Mucosa of descending colon (tissue), 3 donors: ENCODE results near the gene GALNT18. TPM values are rescaled to one million over a fixed set of nuclear protein-coding genes. Genes with fewer than 3 reads are reported as not detected.

Experiments used
- ATAC-seq: fragments of 200-7000 bp; cut with Tn5 transposase; one replicate; pipeline ENCODE4 v1.9.1; 2020; ENCODE audit warnings: mild to moderate bottlenecking, moderate library complexity
- DNase-seq, 3 donors: peaks; one replicate each; pipeline ENCODE4 v3.0.0-alpha.2; 2020
- H3K36me3 ChIP-seq: fragments of 200-600 bp; one replicate; pipeline ENCODE4 v1.8.0; 2021; ENCODE audit warnings: low read depth, mild to moderate bottlenecking
- H3K4me1 ChIP-seq: fragments of 200-600 bp; one replicate; pipeline ENCODE4 v1.8.0; 2021; ENCODE audit warnings: low read depth, mild to moderate bottlenecking
- H3K4me3 ChIP-seq: fragments of 200-600 bp; one replicate; pipeline ENCODE4 v1.8.0; 2021; ENCODE audit warnings: mild to moderate bottlenecking
- H3K9me3 ChIP-seq: fragments of 200-600 bp; one replicate; pipeline ENCODE4 v1.8.0; 2021; ENCODE audit warnings: mild to moderate bottlenecking
- intact Hi-C, 2 donors: fragments of 100-400 bp; cut with DNase I in 1 of 2; cut with micrococcal nuclease in 1 of 2; formaldehyde crosslinking; loops; one replicate each; pipeline versions ENCODE4 v1.11.0 to v1.11.1; 2022; cut with DNase I, micrococcal nuclease
- total RNA-seq, 3 donors: library from RNA; stranded (reverse); fragmentation: NEBNext Ultra II Directional in 2 of 3; extraction: Animal tissue kit (Norgen Biotek cat#: 25700) in 2 of 3; gene quantifications; one replicate each; pipeline versions ENCODE4 v1.2.1 to v1.2.4, GENCODE V29; 2021 to 2023
- TF ChIP-seq, protein P1 (sequence below): fragments of 200-600 bp; IDR thresholded peaks from one replicate; pipeline ENCODE4 v1.8.0; 2022; ENCODE audit warnings: antibody characterized with exemption, mild to moderate bottlenecking
- donor health status: DM: no; HTN: no; CAD: no; lungs with moderate emphysema.
- donor health status: DM: no; HTN: no; CAD: no.
- donor health status: DM: no; HTN: yes; CAD: no.

The GALNT18 gene
- total RNA-seq, 3 donors from 2014 or later: 2.0 to 27.8 (median 5.4) TPM

DNA sequence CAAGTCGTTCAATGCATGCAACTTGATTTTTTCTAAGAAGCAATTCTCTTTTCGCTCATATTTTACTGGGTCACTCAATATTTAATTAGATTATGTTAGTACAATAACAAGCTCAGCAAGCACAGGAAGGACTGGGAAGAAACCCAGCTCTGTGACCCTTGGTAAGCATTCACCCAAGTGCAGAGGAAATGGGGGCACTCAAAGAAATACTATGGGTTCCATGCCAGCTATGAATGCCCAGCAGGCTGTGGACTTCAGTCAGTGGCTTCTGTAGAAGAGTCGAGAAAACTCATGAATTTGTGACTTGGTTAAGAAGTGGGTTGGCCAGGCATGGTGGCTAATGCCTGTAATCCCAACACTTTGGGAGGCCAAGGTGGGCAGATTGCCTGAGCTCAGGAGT is 123.6 kb downstream of the GALNT18 start:
- no peak for DNase-seq
- H3K9me3 ChIP-seq: no peaks in the 10 kb centered on the region
- ATAC-seq: no peak
- H3K4me1 ChIP-seq: peaks cover 20% of the 10 kb centered on the region
- TF ChIP-seq, protein P1, sequence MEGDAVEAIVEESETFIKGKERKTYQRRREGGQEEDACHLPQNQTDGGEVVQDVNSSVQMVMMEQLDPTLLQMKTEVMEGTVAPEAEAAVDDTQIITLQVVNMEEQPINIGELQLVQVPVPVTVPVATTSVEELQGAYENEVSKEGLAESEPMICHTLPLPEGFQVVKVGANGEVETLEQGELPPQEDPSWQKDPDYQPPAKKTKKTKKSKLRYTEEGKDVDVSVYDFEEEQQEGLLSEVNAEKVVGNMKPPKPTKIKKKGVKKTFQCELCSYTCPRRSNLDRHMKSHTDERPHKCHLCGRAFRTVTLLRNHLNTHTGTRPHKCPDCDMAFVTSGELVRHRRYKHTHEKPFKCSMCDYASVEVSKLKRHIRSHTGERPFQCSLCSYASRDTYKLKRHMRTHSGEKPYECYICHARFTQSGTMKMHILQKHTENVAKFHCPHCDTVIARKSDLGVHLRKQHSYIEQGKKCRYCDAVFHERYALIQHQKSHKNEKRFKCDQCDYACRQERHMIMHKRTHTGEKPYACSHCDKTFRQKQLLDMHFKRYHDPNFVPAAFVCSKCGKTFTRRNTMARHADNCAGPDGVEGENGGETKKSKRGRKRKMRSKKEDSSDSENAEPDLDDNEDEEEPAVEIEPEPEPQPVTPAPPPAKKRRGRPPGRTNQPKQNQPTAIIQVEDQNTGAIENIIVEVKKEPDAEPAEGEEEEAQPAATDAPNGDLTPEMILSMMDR: no peak
- intact Hi-C loops: no loop called here
- no peaks in the 10 kb centered on the region for H3K36me3 ChIP-seq
- no peak overlapping the region for H3K4me3 ChIP-seq

DNA sequence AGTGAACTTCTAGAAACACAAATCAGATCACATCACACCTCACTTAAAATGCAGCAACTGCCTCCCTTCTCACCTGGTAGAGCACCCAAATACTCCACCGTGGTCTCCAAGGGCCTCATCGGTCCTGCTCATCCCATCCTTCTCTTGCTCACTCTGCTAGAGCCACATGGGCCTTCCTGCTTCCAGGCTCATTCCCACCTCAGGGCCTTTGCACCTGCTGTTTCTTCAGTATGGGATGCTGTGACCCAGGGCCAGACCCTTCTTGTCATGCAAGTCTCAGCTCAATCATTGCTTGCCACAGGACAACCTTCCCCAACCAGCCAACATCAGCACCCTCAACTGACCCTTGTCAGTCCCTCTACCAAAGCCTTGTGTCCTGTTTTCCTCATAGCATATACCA is 124.9 kb downstream of the GALNT18 start:
- intact Hi-C loops: no loop called here
- Histone ChIP-seq H3K4me3 (no peak overlapping the region), H3K36me3 (no peaks in the 10 kb centered on the region), H3K4me1 (peaks cover 8% of the 10 kb centered on the region), H3K9me3 (no peaks in the 10 kb centered on the region)
- ATAC-seq (no peak), DNase-seq (no peak)
- TF ChIP-seq, protein P1: no peak

DNA sequence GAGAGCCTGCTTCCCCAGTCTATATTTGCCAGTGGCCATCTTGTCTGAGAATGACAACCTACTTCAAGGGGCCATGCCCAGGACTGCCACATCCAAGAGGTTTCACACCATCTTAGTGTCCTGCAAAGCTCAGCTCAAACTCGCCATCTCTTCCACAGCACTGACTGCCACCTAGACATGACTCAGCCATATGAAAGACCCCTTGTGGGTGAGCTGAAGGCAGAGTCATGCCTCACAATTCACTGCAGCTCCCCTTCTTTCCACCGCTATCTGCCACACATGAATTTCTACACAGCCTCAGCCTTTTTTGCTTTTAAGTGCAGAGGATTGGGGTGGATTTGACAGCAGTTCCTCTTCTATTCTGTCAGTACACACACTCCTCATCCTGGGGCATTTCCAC is 127.5 kb downstream of the GALNT18 start:
- TF ChIP-seq, protein P1: no peak
- H3K9me3 ChIP-seq: no peaks in the 10 kb centered on the region
- DNase-seq (no peak), ATAC-seq (no peak)
- intact Hi-C loops: no loop called here
- no peaks in the 10 kb centered on the region for H3K4me1 ChIP-seq
- H3K36me3 ChIP-seq: no peaks in the 10 kb centered on the region
- H3K4me3 ChIP-seq: no peak overlapping the region

DNA sequence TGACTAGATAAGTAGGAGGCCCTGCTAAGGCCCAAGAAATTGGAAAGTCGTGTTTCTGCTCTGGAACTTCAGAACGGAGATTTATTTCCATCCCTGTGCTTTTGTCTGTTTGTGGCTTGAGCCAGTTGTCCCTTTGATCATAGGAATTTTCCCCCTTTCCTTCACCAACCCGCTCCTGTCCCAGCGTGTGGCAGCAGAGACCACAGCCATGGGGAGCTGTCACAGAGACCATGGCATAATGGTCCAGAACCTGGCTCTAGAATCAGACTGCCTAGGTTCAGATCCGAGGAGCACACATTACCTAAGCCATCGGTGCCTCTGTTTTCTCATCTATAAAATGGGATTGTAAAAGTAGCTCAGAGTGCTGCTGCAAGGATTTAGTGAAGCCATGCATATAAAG is 128.1 kb downstream of the GALNT18 start:
- no peaks in the 10 kb centered on the region for H3K9me3 ChIP-seq
- no peaks in the 10 kb centered on the region for H3K4me1 ChIP-seq
- no peak overlapping the region for H3K4me3 ChIP-seq
- H3K36me3 ChIP-seq: no peaks in the 10 kb centered on the region
- TF ChIP-seq, protein P1: no peak
- DNase-seq (no peak), ATAC-seq (no peak)
- intact Hi-C loops: no loop called here

DNA sequence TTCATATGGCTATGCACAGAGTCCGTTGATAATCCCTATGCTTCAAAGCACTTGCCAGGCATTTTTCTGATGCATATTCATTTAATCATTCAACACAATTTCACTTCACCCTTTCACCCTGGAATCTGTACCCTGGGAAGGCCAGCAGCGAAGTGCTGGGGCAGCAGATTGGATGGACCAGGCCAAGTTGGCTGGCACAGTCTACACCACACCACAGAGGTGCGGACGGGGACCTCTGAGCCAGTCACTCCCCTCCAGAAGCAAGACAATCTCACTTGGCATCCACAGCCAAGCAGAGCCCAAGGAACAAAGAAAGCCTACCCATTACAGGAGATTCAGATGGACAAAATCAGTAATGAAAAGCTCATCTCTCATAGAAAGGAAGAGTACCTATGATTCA is 130.2 kb downstream of the GALNT18 start:
- H3K36me3 ChIP-seq: no peaks in the 10 kb centered on the region
- intact Hi-C loops: no loop called here
- TF ChIP-seq, protein P1: no peak
- H3K4me3 ChIP-seq: no peak overlapping the region
- no peak for DNase-seq
- H3K4me1 ChIP-seq: peaks cover 4% of the 10 kb centered on the region
- no peak for ATAC-seq
- no peaks in the 10 kb centered on the region for H3K9me3 ChIP-seq

DNA sequence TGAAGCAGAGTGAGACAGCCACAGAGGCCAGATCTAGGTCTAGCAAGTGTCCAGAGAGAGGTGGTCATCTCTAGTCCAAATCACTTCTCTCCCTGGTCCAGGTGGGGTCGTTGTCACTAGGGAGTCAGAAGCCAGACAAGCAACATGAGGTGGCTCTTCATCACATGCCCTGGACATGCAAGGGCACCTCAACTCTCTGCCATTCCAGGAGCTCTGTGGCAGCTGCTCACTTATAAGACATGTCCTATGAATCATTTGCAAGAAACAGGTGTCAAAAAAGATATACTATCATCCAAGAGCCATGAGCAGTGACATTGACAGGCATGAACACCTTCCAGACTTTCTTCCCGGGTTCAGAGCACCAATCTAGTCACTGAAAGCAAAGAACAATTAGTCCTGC is 130.8 kb downstream of the GALNT18 start:
- Histone ChIP-seq H3K9me3 (no peaks in the 10 kb centered on the region), H3K4me3 (no peak overlapping the region), H3K4me1 (peaks cover 7% of the 10 kb centered on the region), H3K36me3 (no peaks in the 10 kb centered on the region)
- intact Hi-C loops: no loop called here
- ATAC-seq (no peak), DNase-seq (no peak)
- TF ChIP-seq, protein P1: no peak
